Measurements from ENCODE around the gene PTPRQ. TPM values are rescaled to one million over a fixed set of nuclear protein-coding genes. Genes with fewer than 3 reads are reported as not detected.

PTPRQ gene
- total RNA-seq, 1 donor from 2014 or later = 7.8 TPM

DNA sequence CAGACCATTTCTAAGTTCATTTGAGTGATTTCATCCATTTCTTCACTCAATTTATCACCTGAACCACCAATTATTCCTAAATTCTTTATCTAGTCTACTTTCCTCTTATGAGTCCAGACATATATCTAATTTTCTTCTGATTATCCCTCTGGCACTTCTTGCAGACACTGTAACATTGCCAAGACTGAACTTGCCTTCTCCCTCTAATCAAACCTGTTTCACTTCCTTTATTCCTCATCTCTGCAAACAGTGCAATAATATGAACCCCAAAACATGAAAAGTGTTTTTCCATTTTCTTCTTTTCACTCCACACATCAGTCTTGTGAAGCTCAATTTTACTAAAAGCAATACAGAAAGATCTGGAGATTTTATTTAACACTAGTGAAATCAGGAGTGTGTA, 37.8 kb upstream of the PTPRQ start:
- TF ChIP-seq, protein P1, sequence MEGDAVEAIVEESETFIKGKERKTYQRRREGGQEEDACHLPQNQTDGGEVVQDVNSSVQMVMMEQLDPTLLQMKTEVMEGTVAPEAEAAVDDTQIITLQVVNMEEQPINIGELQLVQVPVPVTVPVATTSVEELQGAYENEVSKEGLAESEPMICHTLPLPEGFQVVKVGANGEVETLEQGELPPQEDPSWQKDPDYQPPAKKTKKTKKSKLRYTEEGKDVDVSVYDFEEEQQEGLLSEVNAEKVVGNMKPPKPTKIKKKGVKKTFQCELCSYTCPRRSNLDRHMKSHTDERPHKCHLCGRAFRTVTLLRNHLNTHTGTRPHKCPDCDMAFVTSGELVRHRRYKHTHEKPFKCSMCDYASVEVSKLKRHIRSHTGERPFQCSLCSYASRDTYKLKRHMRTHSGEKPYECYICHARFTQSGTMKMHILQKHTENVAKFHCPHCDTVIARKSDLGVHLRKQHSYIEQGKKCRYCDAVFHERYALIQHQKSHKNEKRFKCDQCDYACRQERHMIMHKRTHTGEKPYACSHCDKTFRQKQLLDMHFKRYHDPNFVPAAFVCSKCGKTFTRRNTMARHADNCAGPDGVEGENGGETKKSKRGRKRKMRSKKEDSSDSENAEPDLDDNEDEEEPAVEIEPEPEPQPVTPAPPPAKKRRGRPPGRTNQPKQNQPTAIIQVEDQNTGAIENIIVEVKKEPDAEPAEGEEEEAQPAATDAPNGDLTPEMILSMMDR (IDR thresholded peaks at IDR 0.05) = no peak
- no peaks in the 10 kb centered on the region for H3K36me3 ChIP-seq
- ATAC-seq = no peak
- intact Hi-C loops (cut with DNase I) = no loop called here
- H3K9me3 ChIP-seq = no peaks in the 10 kb centered on the region
- no peak overlapping the region for H3K27ac ChIP-seq
- DNase-seq = no peak
- H3K27me3 ChIP-seq (ENCODE audit: low read depth) = no peaks in the 10 kb centered on the region
- no peaks in the 10 kb centered on the region for H3K4me1 ChIP-seq
- no peak overlapping the region for H3K4me3 ChIP-seq

DNA sequence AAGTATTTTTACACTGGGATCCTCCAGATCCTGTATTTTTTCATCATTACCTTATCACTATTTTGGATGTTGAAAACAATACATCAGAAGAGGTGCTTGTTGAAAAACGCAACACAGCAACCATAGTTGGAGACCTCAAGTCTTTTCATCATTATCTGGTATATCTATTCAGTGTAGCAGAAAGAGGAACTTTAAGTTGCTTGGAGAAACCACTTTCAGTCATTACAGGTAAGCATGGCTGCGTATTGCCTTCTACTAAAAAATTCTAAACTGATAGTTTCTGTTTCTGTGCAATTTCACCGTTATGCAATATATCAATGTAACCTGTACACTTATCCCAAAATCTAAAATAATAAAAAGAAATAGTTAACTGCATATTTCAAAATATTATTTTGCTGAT, 32.2 kb upstream of the PTPRQ start:
- no peak for ATAC-seq
- no peak for DNase-seq
- no peak overlapping the region for H3K4me3 ChIP-seq
- TF ChIP-seq, protein P1 (IDR thresholded peaks at IDR 0.05) = no peak
- H3K4me1 ChIP-seq = no peaks in the 10 kb centered on the region
- intact Hi-C loops (cut with DNase I) = loop anchor here (10.0 kb wide), 1 partner anchor 353 kb away; no protein-coding TSS in a partner anchor
- no peak overlapping the region for H3K27ac ChIP-seq
- H3K27me3 ChIP-seq (ENCODE audit: low read depth) = no peaks in the 10 kb centered on the region
- no peaks in the 10 kb centered on the region for H3K36me3 ChIP-seq
- no peaks in the 10 kb centered on the region for H3K9me3 ChIP-seq

DNA sequence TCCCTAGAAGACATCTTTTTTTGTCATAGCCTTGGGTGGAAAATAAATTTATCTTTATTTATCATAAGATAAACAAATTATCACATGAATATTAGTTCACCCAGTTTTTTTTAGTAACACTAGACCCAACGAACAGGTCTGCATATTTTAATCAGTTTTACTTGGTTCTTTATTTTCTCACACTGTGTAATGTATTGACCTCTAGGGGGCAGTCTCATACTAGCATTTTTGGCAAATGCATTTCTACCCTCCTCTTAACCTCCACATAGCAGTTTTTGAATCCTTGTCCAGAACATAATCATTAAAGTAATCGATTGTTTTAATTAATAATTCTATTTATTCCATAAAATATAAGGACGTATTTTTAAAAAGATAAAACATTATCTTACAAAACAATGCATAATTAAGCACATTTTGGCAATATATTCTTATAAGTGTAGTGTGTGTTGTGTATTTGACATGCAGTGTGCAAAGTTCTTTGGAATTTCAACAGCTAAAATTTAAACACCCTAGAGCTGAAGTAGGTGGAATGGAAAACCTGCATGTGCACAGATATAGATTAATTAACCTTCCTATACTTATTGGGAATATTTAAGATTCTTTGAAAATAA, 31.6 kb upstream of the PTPRQ start:
- no peaks in the 10 kb centered on the region for H3K4me1 ChIP-seq
- no peaks in the 10 kb centered on the region for H3K9me3 ChIP-seq
- H3K27me3 ChIP-seq (ENCODE audit: low read depth) = no peaks in the 10 kb centered on the region
- DNase-seq (no peak), ATAC-seq (peak; percentile 71 to 78)
- H3K36me3 ChIP-seq = no peaks in the 10 kb centered on the region
- TF ChIP-seq, protein P1 (IDR thresholded peaks at IDR 0.05) = peak; percentile 80
- no peak overlapping the region for H3K4me3 ChIP-seq
- intact Hi-C loops (cut with DNase I) = loop anchor here (10.0 kb wide), 1 partner anchor 352 kb away; no protein-coding TSS in a partner anchor
- H3K27ac ChIP-seq = no peak overlapping the region

DNA sequence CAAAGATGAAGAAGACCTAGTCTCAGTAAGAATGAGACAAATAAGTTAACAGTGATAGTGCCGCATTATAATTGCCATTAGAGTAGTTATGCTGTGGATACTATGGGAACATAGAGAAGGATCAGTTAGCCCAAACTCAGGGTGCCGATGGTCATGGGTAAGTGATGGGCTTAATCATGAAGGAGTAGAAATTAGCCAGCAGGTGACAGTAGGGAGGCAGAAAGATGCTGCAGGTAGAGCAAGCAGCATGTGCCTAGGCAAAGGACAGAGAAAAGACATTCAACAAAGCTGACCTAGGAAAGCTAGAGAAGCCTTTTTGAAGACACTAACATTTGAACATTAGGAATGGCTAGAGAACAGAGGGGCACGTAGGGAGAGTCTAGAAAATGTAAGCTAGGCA, 30.6 kb upstream of the PTPRQ start:
- no peaks in the 10 kb centered on the region for H3K4me1 ChIP-seq
- no peak overlapping the region for H3K27ac ChIP-seq
- H3K4me3 ChIP-seq = no peak overlapping the region
- intact Hi-C loops (cut with DNase I) = loop anchor here (10.0 kb wide), 1 partner anchor 351 kb away; no protein-coding TSS in a partner anchor
- no peaks in the 10 kb centered on the region for H3K9me3 ChIP-seq
- H3K27me3 ChIP-seq (ENCODE audit: low read depth) = no peaks in the 10 kb centered on the region
- DNase-seq (no peak), ATAC-seq (no peak)
- TF ChIP-seq, protein P1 (IDR thresholded peaks at IDR 0.05) = no peak
- no peaks in the 10 kb centered on the region for H3K36me3 ChIP-seq

DNA sequence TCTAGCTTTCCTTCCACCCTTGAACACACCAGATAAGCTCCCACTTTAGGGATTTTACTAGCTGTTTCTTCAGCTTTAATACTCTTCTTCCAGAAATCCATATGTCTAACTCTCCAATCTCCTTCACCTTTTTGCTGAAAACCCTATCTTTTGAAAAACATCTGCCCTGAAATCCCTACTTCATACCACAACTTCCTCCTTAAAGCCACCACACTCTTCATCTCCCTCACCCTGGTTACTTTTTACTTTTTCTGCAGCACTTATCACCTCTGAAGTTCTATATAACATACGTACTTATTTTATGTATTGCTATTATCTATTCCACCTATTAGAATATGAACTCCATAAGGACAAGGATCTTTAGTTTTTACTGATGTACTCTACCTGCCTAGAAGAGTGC, 28.6 kb upstream of the PTPRQ start:
- Histone ChIP-seq H3K4me1 (no peaks in the 10 kb centered on the region), H3K4me3 (no peak overlapping the region), H3K9me3 (no peaks in the 10 kb centered on the region), H3K27me3 (ENCODE audit: low read depth) (no peaks in the 10 kb centered on the region), H3K27ac (no peak overlapping the region), H3K36me3 (no peaks in the 10 kb centered on the region)
- intact Hi-C loops (cut with DNase I) = loop anchor here (10.0 kb wide), 1 partner anchor 349 kb away; no protein-coding TSS in a partner anchor
- DNase-seq = no peak
- TF ChIP-seq, protein P1 (IDR thresholded peaks at IDR 0.05) = no peak
- ATAC-seq = no peak
